Suppressor macrophage treated with lipopolysaccharide for 1 hour (primary cell): ENCODE data around the gene MCF2L.
"Not testable (repeated sequence)": the region's sequence is repeated elsewhere in the genome, so short reads cannot be mapped to it uniquely, and the experiment has no call there.

Source experiments
- DNase-seq, 3 donors: peaks; one replicate each; pipeline ENCODE4 v3.0.0-alpha.2; 2020 to 2022

Gene MCF2L

GRCh38 chr13:113074876-113075275, 105.9 kb downstream of the MCF2L start:
- no peak for DNase-seq

GRCh38 chr13:113075711-113076110, 106.7 kb downstream of the MCF2L start:
- DNase-seq: no peak

- no peak for DNase-seq
Observed at GRCh38 chr13:113076681-113077401, 107.8 kb downstream of the MCF2L start.

- DNase-seq: no peak
Observed at GRCh38 chr13:113077566-113077952, 108.5 kb downstream of the MCF2L start.

- no peak for DNase-seq
Observed at GRCh38 chr13:113077953-113078901, 109.2 kb downstream of the MCF2L start.

GRCh38 chr13:113078902-113079780, 110.1 kb downstream of the MCF2L start:
- no peak for DNase-seq

GRCh38 chr13:113079781-113080080, 110.7 kb downstream of the MCF2L start:
- not testable (repeated sequence) for DNase-seq

- DNase-seq: no peak
Observed at GRCh38 chr13:113080361-113080831, 111.4 kb downstream of the MCF2L start.

- no peak for DNase-seq
Observed at GRCh38 chr13:113080901-113081521, 112.0 kb downstream of the MCF2L start.

- no peak for DNase-seq
Observed at GRCh38 chr13:113082198-113083021, 113.4 kb downstream of the MCF2L start.

GRCh38 chr13:113083022-113083373, 114.0 kb downstream of the MCF2L start:
- no peak for DNase-seq

GRCh38 chr13:113083402-113084061, 114.5 kb downstream of the MCF2L start:
- DNase-seq: no peak

GRCh38 chr13:113084094-113084942, 115.3 kb downstream of the MCF2L start:
- no peak for DNase-seq

- DNase-seq: no peak
Observed at GRCh38 chr13:113084943-113085540, 116.0 kb downstream of the MCF2L start.

- no peak for DNase-seq
Observed at GRCh38 chr13:113086031-113086750, 117.2 kb downstream of the MCF2L start.

- DNase-seq: no peak
Observed at GRCh38 chr13:113086991-113087922, 118.2 kb downstream of the MCF2L start.

- DNase-seq: no peak
Observed at GRCh38 chr13:113087923-113088690, 119.1 kb downstream of the MCF2L start.
